ENCODE measurements around the gene ATXN7L1. TPM values are rescaled to one million over a fixed set of nuclear protein-coding genes. Genes with fewer than 3 reads are reported as not detected.

Gene ATXN7L1
- total RNA-seq, 1 experiment from 2014 or later = 38.5 TPM

GRCh38 chr7:105822806-105823205 is 53.6 kb downstream of the ATXN7L1 start:
- Mint-ChIP-seq H3K27ac (no peak overlapping the region), H3K4me3 (no peak overlapping the region), H3K9me3 (no peaks in the 10 kb centered on the region), H3K4me1 (peaks cover 25% of the 10 kb centered on the region), H3K36me3 (peaks cover 12% of the 10 kb centered on the region), H3K27me3 (ENCODE audit: low read depth) (no peaks in the 10 kb centered on the region)
- DNase-seq (ENCODE audit: low spot score) = no peak
- no peak for TF ChIP-seq ZNF671 (CRISPR knock-in tag; IDR thresholded peaks at IDR 0.05)
- TF ChIP-seq E2F5 (CRISPR knock-in tag; IDR thresholded peaks at IDR 0.05) = no peak
- TF ChIP-seq PREB (CRISPR knock-in tag; IDR thresholded peaks at IDR 0.05; ENCODE audit: borderline replicate concordance) = no peak
- TF ChIP-seq ZNF281 (CRISPR knock-in tag; IDR thresholded peaks at IDR 0.05) = no peak
- no peak for TF ChIP-seq E2F4 (CRISPR knock-in tag; IDR thresholded peaks at IDR 0.05; ENCODE audit: borderline replicate concordance, low read depth)
- ChIA-PET CTCF (interaction anchor here (0.5 to 2.2 kb wide), 2 partner anchors 58 to 78 kb away, joined by 4 to 14 read pairs; no protein-coding TSS in a partner anchor), POLR2A (interaction anchor here (0.7 to 1.4 kb wide), 2 partner anchors 14 to 109 kb away, joined by 3 read pairs; no protein-coding TSS in a partner anchor)
- no peak for ATAC-seq

GRCh38 chr7:105821527-105821926 is 54.9 kb downstream of the ATXN7L1 start:
- ATAC-seq (no peak), DNase-seq (ENCODE audit: low spot score) (no peak)
- Mint-ChIP-seq H3K27ac (no peak overlapping the region), H3K27me3 (ENCODE audit: low read depth) (no peaks in the 10 kb centered on the region), H3K9me3 (no peaks in the 10 kb centered on the region), H3K36me3 (peaks cover 12% of the 10 kb centered on the region), H3K4me1 (peaks cover 35% of the 10 kb centered on the region), H3K4me3 (no peak overlapping the region)
- CTCF ChIA-PET = interaction anchor here (2.2 kb wide), 1 partner anchor 56 kb away, joined by 14 read pairs; no protein-coding TSS in a partner anchor
- POLR2A ChIA-PET = no interaction called here
- TF ChIP-seq TEAD4 (CRISPR knock-in tag; IDR thresholded peaks at IDR 0.05) = no peak
- TF ChIP-seq ZSCAN18 (CRISPR knock-in tag; IDR thresholded peaks at IDR 0.05) = no peak
- no peak for TF ChIP-seq CBFB (CRISPR knock-in tag; IDR thresholded peaks at IDR 0.05; ENCODE audit: low read depth)
- no peak for TF ChIP-seq ETV6 (CRISPR knock-in tag; IDR thresholded peaks at IDR 0.05)
- TF ChIP-seq ATF3 (CRISPR knock-in tag; conservative IDR thresholded peaks at IDR 0.05) = no peak
- no peak for TF ChIP-seq STAT6 (CRISPR knock-in tag; conservative IDR thresholded peaks at IDR 0.05; ENCODE audit: low read depth)
- TF ChIP-seq OVOL2 (CRISPR knock-in tag; IDR thresholded peaks at IDR 0.05; ENCODE audit: borderline replicate concordance) = no peak
- no peak for TF ChIP-seq TP53 (CRISPR knock-in tag; IDR thresholded peaks at IDR 0.05)
- TF ChIP-seq E2F1 (CRISPR knock-in tag; IDR thresholded peaks at IDR 0.05) = no peak
- TF ChIP-seq CREB1 (CRISPR knock-in tag; IDR thresholded peaks at IDR 0.05) = no peak
- no peak for TF ChIP-seq NR3C1 (CRISPR knock-in tag; conservative IDR thresholded peaks at IDR 0.05; ENCODE audit: low read depth)
- TF ChIP-seq ARID4B (CRISPR knock-in tag; IDR thresholded peaks at IDR 0.05; ENCODE audit: borderline replicate concordance) = no peak
- no peak for TF ChIP-seq NFATC4 (CRISPR knock-in tag; IDR thresholded peaks at IDR 0.05)
- TF ChIP-seq ZNF671 (CRISPR knock-in tag; IDR thresholded peaks at IDR 0.05) = no peak
